ENCODE measurements around the gene TGFBR2. TPM values are rescaled to one million over a fixed set of nuclear protein-coding genes. Genes with fewer than 3 reads are reported as not detected.
"Not testable (repeated sequence)": the region's sequence is repeated elsewhere in the genome, so short reads cannot be mapped to it uniquely, and the experiment has no call there.

Gene TGFBR2
- total and polyA plus RNA-seq, 8 donors = 109 to 269 (median 122) TPM

DNA sequence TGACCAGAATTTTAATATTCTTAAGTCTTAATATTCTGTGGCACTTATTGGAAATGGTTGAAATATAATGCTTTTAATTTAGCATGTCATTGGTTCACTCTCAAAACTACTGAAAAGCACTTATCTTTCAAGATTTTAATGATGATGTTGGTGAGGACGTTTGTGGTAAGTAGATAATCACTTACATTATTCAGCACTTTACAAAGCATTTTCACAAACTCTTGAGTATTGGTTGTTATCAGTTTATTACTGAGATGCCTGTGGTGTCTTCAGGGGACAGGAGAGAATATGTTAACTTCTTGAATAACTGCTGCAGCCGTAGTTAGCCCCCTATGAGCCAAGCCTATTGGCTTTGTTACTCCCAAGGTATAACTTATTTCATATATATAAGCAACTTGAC lies 15.2 kb downstream of the TGFBR2 start:
- H3K4me1 ChIP-seq = peaks cover 29 to 98% of the 10 kb centered on the region in 2 donors
- H3K9me3 ChIP-seq = no peaks in the 10 kb centered on the region
- no peak overlapping the region for H3K4me3 ChIP-seq
- DNase-seq = no peak
- H3K27ac ChIP-seq = peak overlapping the region in 1 of 2 donors; percentile 65
- intact Hi-C loops (cut with DNase I) = no loop called here
- H3K36me3 ChIP-seq = peaks cover 0 to 37% of the 10 kb centered on the region in 2 donors
- TF ChIP-seq, protein P1, sequence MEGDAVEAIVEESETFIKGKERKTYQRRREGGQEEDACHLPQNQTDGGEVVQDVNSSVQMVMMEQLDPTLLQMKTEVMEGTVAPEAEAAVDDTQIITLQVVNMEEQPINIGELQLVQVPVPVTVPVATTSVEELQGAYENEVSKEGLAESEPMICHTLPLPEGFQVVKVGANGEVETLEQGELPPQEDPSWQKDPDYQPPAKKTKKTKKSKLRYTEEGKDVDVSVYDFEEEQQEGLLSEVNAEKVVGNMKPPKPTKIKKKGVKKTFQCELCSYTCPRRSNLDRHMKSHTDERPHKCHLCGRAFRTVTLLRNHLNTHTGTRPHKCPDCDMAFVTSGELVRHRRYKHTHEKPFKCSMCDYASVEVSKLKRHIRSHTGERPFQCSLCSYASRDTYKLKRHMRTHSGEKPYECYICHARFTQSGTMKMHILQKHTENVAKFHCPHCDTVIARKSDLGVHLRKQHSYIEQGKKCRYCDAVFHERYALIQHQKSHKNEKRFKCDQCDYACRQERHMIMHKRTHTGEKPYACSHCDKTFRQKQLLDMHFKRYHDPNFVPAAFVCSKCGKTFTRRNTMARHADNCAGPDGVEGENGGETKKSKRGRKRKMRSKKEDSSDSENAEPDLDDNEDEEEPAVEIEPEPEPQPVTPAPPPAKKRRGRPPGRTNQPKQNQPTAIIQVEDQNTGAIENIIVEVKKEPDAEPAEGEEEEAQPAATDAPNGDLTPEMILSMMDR (IDR thresholded peaks at IDR 0.05) = no peak
- no peaks in the 10 kb centered on the region for H3K27me3 ChIP-seq
- no peak for ATAC-seq

DNA sequence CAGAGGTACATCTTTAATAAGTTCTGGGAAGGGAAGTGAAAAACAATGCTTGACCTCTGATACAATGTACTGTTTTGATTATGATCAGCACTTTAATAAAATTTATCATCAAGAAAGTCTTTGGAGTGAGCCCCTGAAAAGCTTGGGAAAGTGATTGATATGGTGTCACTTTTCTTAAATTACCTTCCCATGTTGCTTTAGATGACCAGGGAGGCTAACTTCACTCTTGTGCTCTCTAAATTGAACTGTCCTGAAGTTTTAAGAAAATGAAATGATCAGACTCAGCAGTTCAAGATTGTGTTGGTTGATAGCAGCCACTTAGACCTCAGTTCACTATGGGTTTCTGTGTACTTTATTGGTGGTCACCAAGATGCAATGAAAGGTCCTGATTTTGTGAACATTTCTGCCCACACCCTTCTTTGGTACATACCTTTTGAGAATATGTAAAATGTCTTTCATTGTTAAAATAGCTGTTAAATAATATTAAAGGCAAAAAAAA lies 15.7 kb downstream of the TGFBR2 start:
- Histone ChIP-seq H3K27me3 (no peaks in the 10 kb centered on the region), H3K4me1 (peaks cover 31 to 98% of the 10 kb centered on the region in 2 donors)
- intact Hi-C loops (cut with DNase I) = no loop called here

DNA sequence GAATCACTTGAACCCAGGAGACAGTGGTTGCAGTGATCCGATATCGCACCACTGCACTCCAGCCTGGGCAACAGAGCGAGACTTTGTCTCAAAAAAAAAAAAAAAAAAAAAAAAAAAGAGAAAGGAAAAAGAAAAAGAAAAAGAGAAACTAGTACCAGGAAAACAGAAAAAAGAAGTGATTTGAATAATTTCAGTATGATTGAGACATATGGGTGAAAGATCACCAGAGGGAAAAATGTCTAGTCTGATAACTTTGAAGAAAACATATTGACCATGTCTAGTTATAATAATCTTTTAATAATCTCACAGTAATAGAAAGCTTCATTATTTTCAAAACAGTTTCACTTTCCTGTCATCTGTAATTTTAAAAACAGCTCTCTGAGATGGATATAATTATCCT lies 16.4 kb downstream of the TGFBR2 start:
- Histone ChIP-seq H3K36me3 (peaks cover 0 to 37% of the 10 kb centered on the region in 2 donors), H3K27me3 (no peaks in the 10 kb centered on the region), H3K4me1 (peaks cover 28 to 99% of the 10 kb centered on the region in 2 donors), H3K9me3 (no peaks in the 10 kb centered on the region), H3K27ac (peak overlapping the region in 1 of 2 donors; percentile 65), H3K4me3 (no peak overlapping the region)
- TF ChIP-seq, protein P1 (IDR thresholded peaks at IDR 0.05) = no peak
- intact Hi-C loops (cut with DNase I) = no loop called here
- no peak for ATAC-seq
- no peak for DNase-seq

More for the DNA sequence above, 15.7 kb downstream of the TGFBR2 start:
- ATAC-seq (no peak), DNase-seq (no peak)
- TF ChIP-seq, protein P1 (IDR thresholded peaks at IDR 0.05) = no peak
- Histone ChIP-seq H3K27ac (peak overlapping the region in 1 of 2 donors; percentile 65), H3K4me3 (no peak overlapping the region), H3K9me3 (no peaks in the 10 kb centered on the region), H3K36me3 (peaks cover 0 to 37% of the 10 kb centered on the region in 2 donors)

DNA sequence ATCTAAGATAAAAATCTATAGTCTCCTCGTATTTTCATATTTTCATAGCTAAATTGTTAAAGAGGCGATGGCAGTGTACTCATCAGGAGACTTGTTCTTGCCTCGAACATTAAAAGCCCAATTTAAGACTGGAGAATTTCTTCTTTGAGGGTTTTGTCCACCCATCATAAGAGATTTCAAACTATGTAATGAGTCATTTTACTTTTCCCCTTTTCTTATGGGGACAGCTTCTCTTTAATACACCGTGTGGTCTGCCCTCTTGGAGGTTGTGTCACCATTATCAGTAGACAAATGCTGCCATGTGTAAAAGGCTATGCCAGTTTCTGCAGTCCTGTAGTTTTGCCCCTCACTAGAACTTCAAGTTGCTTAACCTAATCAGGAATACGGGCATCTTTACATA lies 16.9 kb downstream of the TGFBR2 start:
- Histone ChIP-seq H3K27ac (peak overlapping the region in 1 of 2 donors; percentile 65), H3K4me3 (no peak overlapping the region), H3K27me3 (no peaks in the 10 kb centered on the region), H3K9me3 (no peaks in the 10 kb centered on the region), H3K4me1 (peaks cover 27 to 99% of the 10 kb centered on the region in 2 donors), H3K36me3 (peaks cover 0 to 35% of the 10 kb centered on the region in 2 donors)
- ATAC-seq (no peak), DNase-seq (no peak)
- intact Hi-C loops (cut with DNase I) = no loop called here
- TF ChIP-seq, protein P1 (IDR thresholded peaks at IDR 0.05) = no peak

DNA sequence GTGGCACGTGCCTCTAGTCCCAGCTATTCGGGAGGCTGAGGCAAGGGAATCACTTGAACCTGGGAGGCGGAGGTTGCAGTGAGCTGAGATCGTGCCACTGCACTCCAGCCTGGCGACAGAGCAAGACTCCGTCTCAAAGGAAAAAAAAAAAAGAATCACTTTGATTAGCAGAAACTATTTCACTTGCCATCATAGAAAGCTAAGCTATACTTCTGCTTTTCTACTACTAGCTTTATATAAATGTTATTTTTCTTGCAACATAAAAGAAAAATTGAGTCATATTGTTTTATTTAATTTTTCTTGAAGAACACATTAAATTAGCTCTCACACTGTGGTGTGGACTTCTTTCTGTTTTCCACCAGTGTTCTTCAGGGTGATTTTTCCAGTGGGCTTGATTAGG lies 18.1 kb downstream of the TGFBR2 start:
- intact Hi-C loops (cut with DNase I); H3K4me3 ChIP-seq; ATAC-seq; H3K27me3 ChIP-seq; DNase-seq; H3K9me3 ChIP-seq: not testable (repeated sequence)
- Histone ChIP-seq H3K27ac (peak overlapping the region in 1 of 2 donors; percentile 66), H3K4me1 (peaks cover 34 to 99% of the 10 kb centered on the region in 2 donors), H3K36me3 (peaks cover 0 to 32% of the 10 kb centered on the region in 2 donors)

Data from left lung (tissue), 10 donors.